BE2C (cell line): ENCODE results near the gene ANKRD34C.

Source experiments
- DNase-seq: peaks from one replicate; pipeline ENCODE4 v3.0.0-alpha.2; 2020
- H3K27me3 ChIP-seq: fragments of 250-450 bp; sonication (Bioruptor Pico); 2 replicates; pipeline ENCODE4 v1.5.1; 2020; ENCODE audit warnings: mild to moderate bottlenecking
- H3K36me3 ChIP-seq: fragments of 250-450 bp; sonication (Bioruptor Pico); 2 replicates; pipeline ENCODE4 v1.5.1; 2020; ENCODE audit warnings: mild to moderate bottlenecking
- H3K4me1 ChIP-seq: fragments of 250-450 bp; sonication (Bioruptor Pico); 2 replicates; pipeline ENCODE4 v1.5.1; 2020
- H3K4me3 ChIP-seq: 2 replicates; pipeline ENCODE4 v1.5.1; 2011; ENCODE audit warnings: low read depth, low read length
- H3K9me3 ChIP-seq: fragments of 250-450 bp; sonication (Bioruptor Pico); 2 replicates; pipeline ENCODE4 v1.5.1; 2020
- TF ChIP-seq, protein P1 (sequence below): IDR thresholded peaks from 2 replicates; pipeline ENCODE4 v1.5.1; 2012; ENCODE audit warnings: mild to moderate bottlenecking, low read depth, low read length

The ANKRD34C gene

DNA sequence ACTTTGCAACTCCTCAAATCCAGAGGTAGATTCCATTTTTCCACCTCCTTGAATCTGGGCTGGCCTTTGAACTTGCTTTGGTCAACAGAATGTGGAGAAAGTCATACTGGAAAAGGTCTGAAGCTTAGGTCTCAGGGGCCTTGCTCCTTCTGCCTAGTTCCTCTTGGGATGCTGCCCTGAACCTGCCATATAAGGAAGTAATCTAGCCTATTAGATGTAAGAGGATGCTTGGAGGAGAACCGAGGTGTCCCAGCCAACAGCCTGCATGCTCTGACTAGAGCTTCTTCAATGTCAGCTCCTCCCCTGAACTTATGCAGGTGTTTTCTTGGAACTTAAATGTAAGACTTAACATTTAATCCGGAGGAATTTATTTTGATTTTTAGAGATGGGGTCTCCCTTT lies 26.4 kb downstream of the ANKRD34C start:
- TF ChIP-seq, protein P1, sequence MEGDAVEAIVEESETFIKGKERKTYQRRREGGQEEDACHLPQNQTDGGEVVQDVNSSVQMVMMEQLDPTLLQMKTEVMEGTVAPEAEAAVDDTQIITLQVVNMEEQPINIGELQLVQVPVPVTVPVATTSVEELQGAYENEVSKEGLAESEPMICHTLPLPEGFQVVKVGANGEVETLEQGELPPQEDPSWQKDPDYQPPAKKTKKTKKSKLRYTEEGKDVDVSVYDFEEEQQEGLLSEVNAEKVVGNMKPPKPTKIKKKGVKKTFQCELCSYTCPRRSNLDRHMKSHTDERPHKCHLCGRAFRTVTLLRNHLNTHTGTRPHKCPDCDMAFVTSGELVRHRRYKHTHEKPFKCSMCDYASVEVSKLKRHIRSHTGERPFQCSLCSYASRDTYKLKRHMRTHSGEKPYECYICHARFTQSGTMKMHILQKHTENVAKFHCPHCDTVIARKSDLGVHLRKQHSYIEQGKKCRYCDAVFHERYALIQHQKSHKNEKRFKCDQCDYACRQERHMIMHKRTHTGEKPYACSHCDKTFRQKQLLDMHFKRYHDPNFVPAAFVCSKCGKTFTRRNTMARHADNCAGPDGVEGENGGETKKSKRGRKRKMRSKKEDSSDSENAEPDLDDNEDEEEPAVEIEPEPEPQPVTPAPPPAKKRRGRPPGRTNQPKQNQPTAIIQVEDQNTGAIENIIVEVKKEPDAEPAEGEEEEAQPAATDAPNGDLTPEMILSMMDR = no peak
- no peaks in the 10 kb centered on the region for H3K4me1 ChIP-seq
- H3K36me3 ChIP-seq = peaks cover 6% of the 10 kb centered on the region
- H3K27me3 ChIP-seq = peaks cover 45% of the 10 kb centered on the region
- no peak for DNase-seq
- no peaks in the 10 kb centered on the region for H3K9me3 ChIP-seq
- H3K4me3 ChIP-seq = no peak overlapping the region

DNA sequence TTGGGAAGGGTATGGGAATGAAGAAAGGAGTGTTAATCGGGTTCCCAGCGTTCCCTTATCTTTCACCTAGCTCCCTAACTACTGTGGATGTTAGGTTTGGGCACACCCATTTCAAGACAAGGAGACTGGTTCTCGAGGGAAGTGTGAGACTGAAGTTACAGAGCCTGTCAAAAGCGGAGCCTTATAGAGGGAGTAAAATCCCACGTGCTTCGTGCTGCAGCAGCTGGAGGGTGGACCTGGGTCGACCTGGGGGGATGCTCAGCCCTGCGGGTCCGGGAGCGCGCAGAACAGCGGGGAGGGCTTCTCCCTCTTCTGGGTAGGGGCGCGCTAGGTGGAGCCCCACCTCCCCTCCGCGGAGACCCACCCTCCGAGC lies 28.1 kb downstream of the ANKRD34C start:
- Histone ChIP-seq H3K4me3 (peak overlapping the region; percentile 97), H3K4me1 (no peaks in the 10 kb centered on the region), H3K36me3 (peaks cover 23% of the 10 kb centered on the region), H3K27me3 (peaks cover 28% of the 10 kb centered on the region), H3K9me3 (no peaks in the 10 kb centered on the region)
- TF ChIP-seq, protein P1 = no peak
- no peak for DNase-seq

DNA sequence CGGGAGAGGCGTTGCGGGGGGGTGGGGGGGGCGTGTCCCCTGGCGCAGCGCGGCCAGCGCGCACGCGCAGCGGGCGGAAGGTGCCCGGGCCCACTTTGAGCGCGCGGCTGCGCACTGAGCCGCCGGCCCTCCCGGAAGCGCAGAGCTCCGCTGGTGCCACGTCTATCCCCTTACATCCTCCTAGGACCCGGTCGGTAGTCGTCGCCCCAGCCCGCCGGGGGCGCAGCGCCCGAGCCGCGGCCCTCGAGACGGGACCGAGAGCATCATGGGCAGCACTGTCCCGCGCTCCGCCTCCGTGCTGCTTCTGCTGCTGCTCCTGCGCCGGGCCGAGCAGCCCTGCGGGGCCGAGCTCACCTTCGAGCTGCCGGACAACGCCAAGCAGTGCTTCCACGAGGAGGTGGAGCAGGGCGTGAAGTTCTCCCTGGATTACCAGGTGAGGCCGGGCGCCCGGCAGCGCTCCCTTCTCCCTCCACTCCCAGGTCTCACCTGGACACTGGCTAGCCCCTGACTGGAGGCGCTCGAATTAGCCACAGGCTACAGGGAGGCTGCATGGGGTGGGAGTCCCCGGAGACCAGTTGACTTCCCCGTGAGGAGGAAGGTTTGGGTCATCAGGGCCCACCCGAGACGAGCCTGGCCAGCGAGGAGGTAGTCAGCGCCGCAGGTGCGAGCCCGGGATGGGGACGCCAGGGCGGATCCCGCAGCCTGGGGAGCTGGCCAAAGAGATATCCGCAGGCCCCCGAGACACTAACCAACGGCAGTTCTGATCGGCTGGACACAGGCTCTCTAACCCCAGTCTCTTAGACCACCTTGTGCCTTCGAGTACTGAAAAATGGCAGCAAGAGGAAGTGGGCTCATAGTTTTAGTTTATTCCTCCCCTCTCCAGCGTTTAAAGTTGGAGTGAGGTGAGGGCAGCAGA lies 28.7 kb downstream of the ANKRD34C start, which contains the start of gene TMED3:
TSS of gene TMED3 (plus strand) at position 128 of the 916 bp plus-strand sequence. CDS start at position 266, 138 bp downstream.
- peaks cover 21% of the 10 kb centered on the region for H3K27me3 ChIP-seq
- TF ChIP-seq, protein P1 = peak; percentile 32
- DNase-seq = peak; percentile 93
- peaks cover 28% of the 10 kb centered on the region for H3K36me3 ChIP-seq
- no peaks in the 10 kb centered on the region for H3K4me1 ChIP-seq
- no peaks in the 10 kb centered on the region for H3K9me3 ChIP-seq
- H3K4me3 ChIP-seq = peak within 1 kb of the TSS; percentile 97

DNA sequence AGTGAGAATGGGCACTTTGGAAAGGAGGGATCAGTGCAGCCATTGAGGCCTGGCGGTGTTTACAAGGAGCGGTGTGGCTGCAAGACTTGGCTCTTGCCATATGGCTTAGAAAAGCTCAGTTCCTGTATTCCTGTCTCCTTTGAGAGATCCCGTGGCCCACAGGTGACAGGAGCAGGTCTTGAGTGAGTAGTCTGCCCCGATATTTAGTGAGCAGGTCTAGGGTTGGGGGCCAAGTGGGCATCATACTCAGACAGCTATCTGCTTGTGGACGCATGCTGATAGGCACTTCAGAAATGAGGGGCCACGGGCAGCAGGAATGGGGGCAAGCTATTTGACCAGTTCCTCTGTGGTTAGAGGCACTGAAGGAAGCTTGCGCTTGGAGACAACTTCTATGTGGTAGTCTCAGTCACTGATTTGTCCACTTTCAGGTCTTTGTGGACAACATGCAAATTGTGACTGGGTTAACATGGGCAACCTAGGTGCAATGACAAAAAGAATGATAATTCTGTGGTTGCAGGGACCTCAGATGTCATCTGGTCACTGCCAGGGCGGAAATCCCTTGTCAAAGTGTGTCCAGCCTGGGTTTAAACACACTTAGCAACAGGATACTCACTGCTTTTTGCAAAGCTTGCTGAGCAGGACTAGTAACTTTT lies 29.5 kb downstream of the ANKRD34C start:
- TF ChIP-seq, protein P1 = no peak
- H3K4me3 ChIP-seq = peak overlapping the region; percentile 97
- peaks cover 33% of the 10 kb centered on the region for H3K36me3 ChIP-seq
- peaks cover 18% of the 10 kb centered on the region for H3K27me3 ChIP-seq
- DNase-seq = no peak
- no peaks in the 10 kb centered on the region for H3K9me3 ChIP-seq
- no peaks in the 10 kb centered on the region for H3K4me1 ChIP-seq

DNA sequence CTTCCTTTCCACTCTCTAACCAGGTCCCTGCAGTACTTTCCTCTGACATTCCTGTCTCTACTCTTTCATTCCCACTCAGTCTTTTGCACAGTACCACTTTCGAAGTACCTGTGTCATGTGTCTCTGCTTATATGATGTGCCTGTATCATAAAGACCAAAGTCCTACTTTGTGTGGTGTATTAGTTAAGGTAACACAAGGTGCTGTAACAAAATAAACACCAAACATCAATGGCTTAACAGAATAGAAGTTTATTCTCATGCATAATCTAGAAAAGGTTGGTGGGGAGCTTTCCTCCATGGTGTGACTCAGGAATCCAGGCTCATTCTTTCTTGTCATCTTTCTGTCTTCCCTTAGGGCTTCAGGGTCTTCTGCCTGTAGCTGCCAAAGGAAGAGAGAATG lies 31.7 kb downstream of the ANKRD34C start:
- DNase-seq = no peak
- Histone ChIP-seq H3K4me3 (no peak overlapping the region), H3K36me3 (peaks cover 54% of the 10 kb centered on the region), H3K4me1 (no peaks in the 10 kb centered on the region), H3K9me3 (no peaks in the 10 kb centered on the region), H3K27me3 (peaks cover 2% of the 10 kb centered on the region)
- TF ChIP-seq, protein P1 = no peak
